ENCODE data around the gene BPIFA1. TPM values are rescaled to one million over a fixed set of nuclear protein-coding genes. Genes with fewer than 3 reads are reported as not detected.

BPIFA1 gene
- total RNA-seq, 1 donor = not detected

GRCh38 chr20:33280000-33280680, 44.3 kb downstream of the BPIFA1 start:
- no peak for DNase-seq (ENCODE audit: low read depth)
- no peak for TF ChIP-seq CTCF (IDR thresholded peaks at IDR 0.05; ENCODE audit: insufficient read depth, low read depth, low read length)
- H3K4me3 ChIP-seq (ENCODE audit: low read depth, low read length) = no peak overlapping the region

- no peak overlapping the region for H3K4me3 ChIP-seq (ENCODE audit: low read depth, low read length)
- DNase-seq (ENCODE audit: low read depth) = no peak
- TF ChIP-seq CTCF (IDR thresholded peaks at IDR 0.05; ENCODE audit: insufficient read depth, low read depth, low read length) = no peak
Measured at GRCh38 chr20:33280775-33281174, 45.0 kb downstream of the BPIFA1 start.

GRCh38 chr20:33281550-33282146, 45.9 kb downstream of the BPIFA1 start:
- H3K4me3 ChIP-seq (ENCODE audit: low read depth, low read length) = no peak overlapping the region
- TF ChIP-seq CTCF (IDR thresholded peaks at IDR 0.05; ENCODE audit: insufficient read depth, low read depth, low read length) = no peak
- no peak for DNase-seq (ENCODE audit: low read depth)

- no peak for TF ChIP-seq CTCF (IDR thresholded peaks at IDR 0.05; ENCODE audit: insufficient read depth, low read depth, low read length)
- no peak overlapping the region for H3K4me3 ChIP-seq (ENCODE audit: low read depth, low read length)
- DNase-seq (ENCODE audit: low read depth) = no peak
Measured at GRCh38 chr20:33282196-33282934, 46.6 kb downstream of the BPIFA1 start.

GRCh38 chr20:33282991-33283555, 47.3 kb downstream of the BPIFA1 start, which contains the start of gene BPIFB1:
Gene BPIFB1 (plus strand): TSS chr20:33283214. CDS start chr20:33286074, 2,860 bp downstream.
- TF ChIP-seq CTCF (IDR thresholded peaks at IDR 0.05; ENCODE audit: insufficient read depth, low read depth, low read length) = no peak
- H3K4me3 ChIP-seq (ENCODE audit: low read depth, low read length) = no peak within 1 kb of the TSS
- DNase-seq (ENCODE audit: low read depth) = no peak

GRCh38 chr20:33284284-33284683, 48.5 kb downstream of the BPIFA1 start:
- no peak for TF ChIP-seq CTCF (IDR thresholded peaks at IDR 0.05; ENCODE audit: insufficient read depth, low read depth, low read length)
- H3K4me3 ChIP-seq (ENCODE audit: low read depth, low read length) = no peak overlapping the region
- DNase-seq (ENCODE audit: low read depth) = no peak
